ENCODE measurements around the gene CACNB4. TPM values are rescaled to one million over a fixed set of nuclear protein-coding genes. Genes with fewer than 3 reads are reported as not detected.

The CACNB4 gene
- total RNA-seq, 2 donors from 2014 or later = 0.93 to 0.95 TPM

GRCh38 chr2:151936626-151937025 is 162.2 kb downstream of the CACNB4 start:
- H3K4me3 Mint-ChIP-seq = no peak overlapping the region
- H3K36me3 Mint-ChIP-seq (ENCODE audit: low read depth) = no peaks in the 10 kb centered on the region
- Histone ChIP-seq H3K4me1 (ENCODE audit: control insufficient read depth, insufficient read depth, low read length) (no peaks in the 10 kb centered on the region), H3K27ac (ENCODE audit: low read depth, low read length) (no peak overlapping the region), H3K36me3 (ENCODE audit: control insufficient read depth, insufficient read depth, low read length) (no peaks in the 10 kb centered on the region), H3K9ac (ENCODE audit: extremely low read depth, low read length, poor library complexity, severe bottlenecking) (no peak overlapping the region), H3K27me3 (ENCODE audit: control insufficient read depth, insufficient read depth, low read length, poor library complexity, severe bottlenecking) (no peaks in the 10 kb centered on the region), H3K4me3 (ENCODE audit: low read length) (no peak overlapping the region), H3K9me3 (ENCODE audit: control insufficient read depth, low read length) (peaks cover 2% of the 10 kb centered on the region)
- no peaks in the 10 kb centered on the region for H3K27me3 Mint-ChIP-seq (ENCODE audit: insufficient read depth)
- TF ChIP-seq CTCF (conservative IDR thresholded peaks at IDR 0.05) = no peak
- no peak overlapping the region for H3K27ac Mint-ChIP-seq
- no peaks in the 10 kb centered on the region for H3K9me3 Mint-ChIP-seq
- H3K4me1 Mint-ChIP-seq = no peaks in the 10 kb centered on the region
- WGBS, 2 experiments (ENCODE audit: insufficient coverage in 1 of 2, insufficient read length in 1 of 2) = 82 to 88% methylated on average over 3 to 4 of the region's 4 CpGs
- no peak for DNase-seq

- Mint-ChIP-seq H3K4me1 (peaks cover 8% of the 10 kb centered on the region), H3K27ac (no peak overlapping the region), H3K27me3 (ENCODE audit: insufficient read depth) (no peaks in the 10 kb centered on the region), H3K4me3 (no peak overlapping the region), H3K36me3 (ENCODE audit: low read depth) (no peaks in the 10 kb centered on the region), H3K9me3 (no peaks in the 10 kb centered on the region)
- Histone ChIP-seq H3K27ac (ENCODE audit: low read depth, low read length) (no peak overlapping the region), H3K27me3 (ENCODE audit: control insufficient read depth, insufficient read depth, low read length, poor library complexity, severe bottlenecking) (no peaks in the 10 kb centered on the region), H3K9ac (ENCODE audit: extremely low read depth, low read length, poor library complexity, severe bottlenecking) (no peak overlapping the region), H3K4me3 (ENCODE audit: low read length) (no peak overlapping the region), H3K4me1 (ENCODE audit: control insufficient read depth, insufficient read depth, low read length) (no peaks in the 10 kb centered on the region), H3K9me3 (ENCODE audit: control insufficient read depth, low read length) (no peaks in the 10 kb centered on the region), H3K36me3 (ENCODE audit: control insufficient read depth, insufficient read depth, low read length) (no peaks in the 10 kb centered on the region)
- no peak for DNase-seq
- TF ChIP-seq CTCF (conservative IDR thresholded peaks at IDR 0.05) = no peak
Measured at GRCh38 chr2:151933266-151933804, 165.5 kb downstream of the CACNB4 start.

- no peak overlapping the region for H3K9ac ChIP-seq (ENCODE audit: extremely low read depth, low read length, poor library complexity, severe bottlenecking)
- no peaks in the 10 kb centered on the region for H3K36me3 Mint-ChIP-seq (ENCODE audit: low read depth)
- no peaks in the 10 kb centered on the region for H3K9me3 Mint-ChIP-seq
- H3K36me3 ChIP-seq (ENCODE audit: control insufficient read depth, insufficient read depth, low read length) = no peaks in the 10 kb centered on the region
- no peaks in the 10 kb centered on the region for H3K27me3 ChIP-seq (ENCODE audit: control insufficient read depth, insufficient read depth, low read length, poor library complexity, severe bottlenecking)
- H3K9me3 ChIP-seq (ENCODE audit: control insufficient read depth, low read length) = no peaks in the 10 kb centered on the region
- H3K27ac Mint-ChIP-seq = no peak overlapping the region
- H3K4me3 Mint-ChIP-seq = no peak overlapping the region
- no peaks in the 10 kb centered on the region for H3K4me1 ChIP-seq (ENCODE audit: control insufficient read depth, insufficient read depth, low read length)
- 83% methylated on average over 1 of the region's 1 CpG; no CpG with 5 or more reads in 1 of the 2 experiments for WGBS, 2 experiments (ENCODE audit: insufficient coverage in 1 of 2, insufficient read length in 1 of 2)
- H3K4me3 ChIP-seq (ENCODE audit: low read length) = no peak overlapping the region
- no peak for DNase-seq
- no peak for TF ChIP-seq CTCF (conservative IDR thresholded peaks at IDR 0.05)
- no peak overlapping the region for H3K27ac ChIP-seq (ENCODE audit: low read depth, low read length)
- H3K4me1 Mint-ChIP-seq = peaks cover 9% of the 10 kb centered on the region
- H3K27me3 Mint-ChIP-seq (ENCODE audit: insufficient read depth) = peaks cover 4% of the 10 kb centered on the region
Measured at GRCh38 chr2:151931756-151932155, 167.1 kb downstream of the CACNB4 start.

Measured in endodermal cell (in vitro differentiated cells).